ENCODE data around the gene CNRIP1.
"Not testable (repeated sequence)": the region's sequence is repeated elsewhere in the genome, so short reads cannot be mapped to it uniquely, and the experiment has no call there.

The CNRIP1 gene

DNA sequence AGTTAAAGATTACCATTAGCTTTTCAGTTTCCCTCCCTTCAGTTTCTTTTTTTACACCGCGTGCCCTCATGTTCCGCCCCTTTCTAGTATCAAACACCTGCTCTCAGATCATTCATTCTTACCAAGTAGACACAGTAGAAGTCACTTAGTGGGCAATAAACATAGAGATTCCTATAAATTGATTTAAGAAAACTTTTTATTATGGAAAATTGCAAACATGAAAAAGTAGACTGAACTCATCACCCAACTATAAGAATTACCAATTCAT is 21.2 kb upstream of the CNRIP1 start:
- in situ Hi-C loops (cut with MboI; ENCODE audit: low sequenced_read_pairs) = no loop called here

DNA sequence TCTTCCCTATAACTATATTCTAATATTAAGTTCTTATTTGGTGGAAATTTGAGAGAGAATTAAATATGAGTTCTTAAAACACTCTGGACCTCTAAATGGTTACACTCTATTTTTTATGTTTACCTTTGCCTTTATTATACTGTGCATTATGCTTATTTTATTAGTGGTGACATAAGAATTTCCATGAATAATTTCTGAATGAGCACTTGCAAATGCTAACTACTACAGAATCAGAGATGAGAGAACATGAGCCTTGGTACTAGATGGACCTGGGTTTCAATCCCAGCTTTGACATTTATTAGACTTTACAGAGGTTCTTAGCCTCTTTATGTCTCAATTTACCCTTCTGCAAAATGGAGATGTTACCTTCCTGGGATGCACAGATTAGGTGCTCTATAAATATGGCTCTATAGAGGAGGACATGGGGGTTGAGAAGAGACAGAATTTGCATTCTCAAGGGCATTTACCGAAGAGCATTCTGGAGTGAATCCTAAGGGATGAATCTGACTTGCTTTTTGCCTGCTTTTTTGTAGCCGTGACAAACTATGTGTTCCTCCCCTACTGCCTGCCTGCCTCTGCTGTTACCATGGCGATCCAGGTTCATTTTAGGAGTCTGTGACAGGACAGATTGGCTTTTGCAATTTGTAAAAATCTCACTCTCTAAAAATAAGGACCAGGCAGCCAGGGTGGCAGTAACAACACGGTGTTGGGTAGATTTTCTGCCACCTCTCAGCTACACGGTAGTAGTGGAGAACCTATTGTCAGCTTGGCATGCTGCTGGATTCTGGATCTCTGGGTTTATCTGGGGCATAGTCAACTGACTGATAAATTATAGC is 20.7 kb upstream of the CNRIP1 start:
- in situ Hi-C loops (cut with MboI; ENCODE audit: low sequenced_read_pairs) = no loop called here

DNA sequence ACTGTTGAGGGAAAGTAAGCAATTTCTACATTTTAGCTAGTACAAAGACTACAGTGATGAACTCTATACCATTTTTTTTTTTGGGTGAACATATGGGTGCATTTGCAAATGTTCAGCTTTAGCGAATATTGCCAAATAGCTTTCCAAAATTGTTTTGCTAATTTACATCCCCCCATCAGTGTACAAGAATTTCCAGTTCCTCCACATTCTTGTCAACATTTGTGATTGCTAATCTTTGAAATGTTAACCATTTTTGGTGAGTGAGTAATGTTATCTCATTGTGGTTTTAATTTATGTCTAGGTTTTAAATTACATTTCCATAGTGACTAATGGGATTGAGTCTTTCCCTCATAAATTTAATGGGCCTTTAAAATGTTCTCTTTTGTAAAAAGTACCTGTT is 16.4 kb upstream of the CNRIP1 start:
- in situ Hi-C loops (cut with MboI; ENCODE audit: low sequenced_read_pairs) = no loop called here

- in situ Hi-C loops (cut with MboI; ENCODE audit: low sequenced_read_pairs) = no loop called here
Observed at GRCh38 chr2:68333931-68334330, 14.2 kb upstream of the CNRIP1 start.

- in situ Hi-C loops (cut with MboI; ENCODE audit: low sequenced_read_pairs) = no loop called here
Observed at GRCh38 chr2:68333009-68333408, 13.3 kb upstream of the CNRIP1 start.

GRCh38 chr2:68330691-68331090 is 10.9 kb upstream of the CNRIP1 start:
- in situ Hi-C loops (cut with MboI; ENCODE audit: low sequenced_read_pairs) = no loop called here

- in situ Hi-C loops (cut with MboI; ENCODE audit: low sequenced_read_pairs) = no loop called here
Observed at GRCh38 chr2:68328901-68329300, 9.2 kb upstream of the CNRIP1 start.

DNA sequence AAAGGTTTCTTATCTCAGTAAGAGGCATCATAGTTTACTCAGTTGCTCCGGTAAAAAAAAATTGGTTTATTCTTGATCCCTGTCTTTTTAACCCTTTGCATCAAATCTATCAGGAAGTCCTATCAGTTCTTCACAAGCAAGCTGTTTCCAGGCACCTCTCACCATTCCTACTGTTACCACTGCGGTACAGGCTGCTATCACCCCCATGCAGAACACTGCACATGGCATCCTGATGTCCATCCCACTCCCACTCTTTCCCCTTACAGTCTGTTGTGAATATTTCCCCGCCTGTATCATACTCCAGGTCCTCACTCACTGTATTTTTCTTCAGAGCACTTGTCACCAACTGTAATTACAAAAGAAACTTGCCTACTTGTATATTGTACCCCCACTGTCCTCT is 5.3 kb upstream of the CNRIP1 start:
- in situ Hi-C loops (cut with MboI; ENCODE audit: low sequenced_read_pairs) = no loop called here

GRCh38 chr2:68320118-68320641 is 431 bp upstream of the CNRIP1 start:
- in situ Hi-C loops (cut with MboI; ENCODE audit: low sequenced_read_pairs) = no loop called here

GRCh38 chr2:68318914-68319397 is 793 bp downstream of the CNRIP1 start:
- in situ Hi-C loops (cut with MboI; ENCODE audit: low sequenced_read_pairs) = no loop called here

DNA sequence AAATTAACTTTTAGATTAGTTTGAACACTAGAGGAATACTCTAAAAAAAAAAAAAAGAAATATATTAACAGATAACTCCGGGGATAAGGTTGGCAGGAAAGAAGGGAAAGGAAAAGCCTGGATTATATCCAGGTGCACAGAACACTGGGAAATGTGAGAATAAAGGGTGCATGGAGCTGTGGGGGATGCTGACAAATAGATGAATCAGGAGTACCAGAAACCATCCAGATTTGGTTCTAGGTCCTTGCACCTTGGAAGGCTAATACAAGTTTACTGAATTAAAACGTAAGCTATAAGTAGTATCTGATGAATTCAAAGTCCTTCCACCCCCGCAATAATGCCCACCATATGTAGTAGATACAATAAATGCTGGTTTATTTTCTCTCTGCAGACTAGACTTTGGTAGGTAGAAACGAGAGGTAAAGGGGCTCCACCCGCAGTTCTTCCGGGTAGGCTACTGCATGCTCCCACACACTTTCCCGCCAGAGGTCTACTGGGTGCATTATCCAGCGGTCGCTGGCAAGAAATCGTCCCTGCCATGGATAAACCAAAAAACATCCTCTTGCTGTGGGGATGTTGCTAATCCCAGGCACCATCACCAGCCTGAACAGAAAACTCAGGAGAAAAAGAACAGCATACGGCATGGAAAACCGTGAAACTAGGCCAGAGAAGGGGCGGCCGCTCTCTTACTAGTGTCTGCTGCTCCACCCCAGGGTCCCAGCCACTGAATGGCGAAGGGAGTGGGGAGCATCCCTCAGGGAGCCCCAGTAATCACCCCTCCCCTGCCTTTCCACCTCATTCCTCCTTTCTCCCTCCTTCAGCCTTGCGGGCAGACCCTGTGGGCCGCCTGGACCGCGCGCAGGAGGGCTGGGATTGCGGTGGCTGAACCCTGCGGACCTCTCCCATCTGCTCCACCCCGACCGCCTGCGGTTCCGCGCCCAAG is 1.5 kb downstream of the CNRIP1 start:
- in situ Hi-C loops (cut with MboI; ENCODE audit: low sequenced_read_pairs) = no loop called here

GRCh38 chr2:68316111-68316510 is 3.6 kb downstream of the CNRIP1 start:
- in situ Hi-C loops (cut with MboI; ENCODE audit: low sequenced_read_pairs) = no loop called here

DNA sequence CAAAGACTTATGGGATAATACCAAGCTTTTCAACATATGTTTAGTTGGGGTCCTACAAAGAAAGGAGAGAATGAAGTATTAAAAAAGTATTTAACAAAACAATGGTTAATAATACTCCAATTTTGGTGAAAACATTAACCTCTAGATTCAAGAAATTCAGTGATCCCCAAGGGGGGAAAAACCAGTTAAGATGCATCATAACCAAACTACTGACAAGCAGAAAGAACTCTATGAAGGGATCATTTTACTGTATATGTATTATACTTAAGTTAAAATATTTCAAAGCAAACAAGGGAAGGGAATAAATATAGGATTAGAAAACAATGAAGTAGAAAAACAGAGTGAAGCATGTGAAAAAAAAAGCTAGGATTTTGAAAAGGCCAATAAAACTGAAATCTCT is 8.7 kb downstream of the CNRIP1 start:
- in situ Hi-C loops (cut with MboI; ENCODE audit: low sequenced_read_pairs) = no loop called here

DNA sequence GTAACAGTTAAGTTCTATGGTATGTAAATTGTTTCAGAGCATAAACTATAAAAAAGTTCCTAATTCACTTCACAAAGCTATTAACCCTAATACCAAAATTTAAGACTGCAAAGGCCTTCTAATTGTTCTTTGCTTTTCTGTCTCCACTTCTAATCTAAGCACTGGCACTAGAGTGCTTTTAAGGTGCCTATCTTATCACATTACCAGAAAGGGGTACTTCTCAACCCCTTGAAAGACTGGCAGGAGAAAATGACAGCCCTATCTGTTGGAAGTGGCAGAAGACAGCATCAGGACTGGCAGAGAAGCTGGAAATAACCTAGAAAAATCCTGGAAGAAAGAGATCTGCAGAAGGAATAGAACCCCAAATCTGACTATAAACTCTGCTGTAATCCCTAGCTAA is 10.3 kb downstream of the CNRIP1 start:
- in situ Hi-C loops (cut with MboI; ENCODE audit: low sequenced_read_pairs) = no loop called here

- in situ Hi-C loops (cut with MboI; ENCODE audit: low sequenced_read_pairs) = not testable (repeated sequence)
Observed at GRCh38 chr2:68303902-68304272, 15.9 kb downstream of the CNRIP1 start.

DNA sequence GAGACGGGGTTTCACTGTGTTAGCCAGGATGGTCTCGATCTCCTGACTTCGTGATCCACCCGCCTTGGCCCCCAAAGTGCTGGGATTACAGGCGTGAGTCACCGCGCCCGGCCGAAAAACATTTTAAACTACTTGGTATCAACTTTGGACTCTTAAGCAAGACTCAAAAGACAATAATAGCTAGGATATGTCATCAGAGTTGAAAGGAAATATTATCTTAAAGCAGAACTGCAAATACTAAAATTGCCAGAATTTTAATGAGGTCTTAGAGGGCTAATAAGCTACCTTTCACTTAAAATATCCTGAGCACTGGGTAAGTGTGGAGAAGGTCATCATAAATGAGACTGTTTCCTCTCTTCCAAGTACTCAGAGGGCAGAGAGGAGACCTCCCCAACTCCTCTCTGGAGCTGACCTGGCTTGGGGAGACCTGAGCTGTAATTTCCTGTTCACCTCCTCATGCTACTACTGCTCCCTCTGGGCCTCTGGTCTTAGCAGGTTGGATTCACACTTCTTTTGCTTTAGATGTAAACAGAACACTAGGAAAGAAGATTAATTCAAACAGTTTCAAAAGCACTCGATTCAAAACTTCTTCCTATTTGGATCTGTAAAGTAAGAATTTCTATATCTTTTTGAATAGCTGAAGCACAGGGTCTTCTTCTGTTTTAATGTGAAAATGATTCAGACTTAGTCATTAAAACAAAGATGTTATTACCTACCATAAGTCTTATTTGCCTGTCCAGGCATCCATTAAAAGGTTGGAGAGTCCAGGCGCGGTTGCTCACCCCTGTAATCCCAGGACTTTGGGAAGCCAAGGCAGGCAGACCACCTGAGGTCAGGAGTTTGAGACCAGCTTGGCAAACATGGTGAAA is 16.5 kb downstream of the CNRIP1 start:
- in situ Hi-C loops (cut with MboI; ENCODE audit: low sequenced_read_pairs) = no loop called here

GRCh38 chr2:68302281-68302875 is 17.4 kb downstream of the CNRIP1 start:
- in situ Hi-C loops (cut with MboI; ENCODE audit: low sequenced_read_pairs) = no loop called here

DNA sequence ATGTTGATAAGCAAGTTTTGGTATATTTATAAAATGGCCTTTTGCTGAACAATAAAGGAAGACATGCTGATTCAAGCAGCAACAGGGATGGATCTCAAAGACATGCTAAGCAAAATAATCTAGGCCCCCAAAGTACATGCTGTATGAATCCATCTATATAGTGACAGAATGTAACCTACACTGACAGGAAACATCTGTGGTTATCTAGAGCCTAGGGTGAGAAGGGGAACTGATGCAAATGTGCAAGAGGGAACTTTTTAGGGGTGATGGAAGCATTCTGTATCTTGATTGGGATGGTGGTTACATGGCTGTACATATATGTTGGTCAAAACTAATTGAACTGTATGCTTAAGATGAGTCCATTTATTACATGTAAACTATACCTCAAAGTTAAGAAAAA is 24.2 kb downstream of the CNRIP1 start:
- in situ Hi-C loops (cut with MboI; ENCODE audit: low sequenced_read_pairs) = no loop called here

DNA sequence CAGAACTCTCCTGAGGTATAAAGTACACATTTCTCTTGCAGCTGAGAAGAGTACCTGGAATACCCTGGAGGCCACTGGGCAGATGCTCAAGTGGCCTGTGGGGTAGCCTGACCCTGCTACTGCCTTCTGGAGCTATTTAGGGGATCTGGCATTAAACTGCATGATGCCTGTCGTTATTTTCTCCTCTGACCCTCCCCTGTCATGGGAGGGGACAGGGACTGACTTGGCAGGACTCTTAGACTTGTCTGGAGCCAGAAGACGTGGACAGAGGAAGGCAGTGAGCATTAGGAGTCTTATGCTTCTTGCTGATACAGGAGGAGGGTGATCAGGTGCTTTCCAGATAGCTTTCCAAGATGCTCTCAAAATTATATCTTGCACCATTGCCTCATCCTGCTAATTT is 24.8 kb downstream of the CNRIP1 start:
- in situ Hi-C loops (cut with MboI; ENCODE audit: low sequenced_read_pairs) = no loop called here

DNA sequence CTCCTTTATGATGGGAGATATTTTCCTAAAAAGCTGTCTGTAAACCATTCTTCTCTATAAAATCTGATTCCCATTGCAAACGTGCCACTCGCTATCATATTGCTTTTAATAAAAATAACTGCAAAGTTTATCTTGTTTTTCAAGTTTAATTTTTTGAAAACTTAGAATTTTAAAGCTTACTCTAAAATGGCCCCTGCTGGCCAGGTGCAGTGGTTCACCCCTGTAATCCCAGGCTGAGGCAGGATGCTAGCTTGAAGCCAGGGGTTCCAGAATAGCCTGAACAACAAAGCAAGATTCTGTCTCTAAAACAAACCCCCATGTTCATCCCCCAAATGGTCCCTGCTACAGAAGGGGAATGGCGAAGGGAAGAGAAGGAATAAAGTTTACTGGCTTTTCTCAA is 25.6 kb downstream of the CNRIP1 start:
- in situ Hi-C loops (cut with MboI; ENCODE audit: low sequenced_read_pairs) = no loop called here

DNA sequence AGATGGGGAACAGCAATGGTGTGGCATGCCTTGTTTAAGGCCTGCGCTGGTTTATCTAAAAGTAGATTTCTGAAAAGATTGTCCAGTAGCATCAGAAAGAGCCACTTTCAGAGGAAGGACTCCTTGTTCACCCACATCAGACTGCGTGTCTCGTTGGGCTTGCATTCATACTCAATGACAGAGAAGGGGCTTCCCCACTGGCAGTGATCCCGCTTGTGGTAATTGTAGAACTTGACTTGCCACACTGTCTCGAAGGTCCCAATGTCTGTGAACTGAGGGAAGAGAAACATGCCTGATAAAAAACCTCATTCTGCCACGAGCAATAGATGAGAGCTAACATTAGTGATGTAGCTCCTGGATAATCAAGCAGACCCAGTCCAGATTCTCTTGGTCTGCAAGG is 26.0 kb downstream of the CNRIP1 start:
- in situ Hi-C loops (cut with MboI; ENCODE audit: low sequenced_read_pairs) = no loop called here
